H1 (cell line): ENCODE data around the gene RNF224. TPM values are rescaled to one million over a fixed set of nuclear protein-coding genes. Genes with fewer than 3 reads are reported as not detected.

Source experiments
- CTCF ChIA-PET: fragments of 300-600 bp; sonication (Branson Sonifier 250); formaldehyde crosslinking; loops from one replicate; lab custom pipeline; 2021; ENCODE audit not compliant: partially characterized antibody; lab: Charles Lee
- POLR2A ChIA-PET: fragments of 300-600 bp; sonication (Branson Sonifier 250); formaldehyde crosslinking; loops from one replicate; lab custom pipeline; 2021; ENCODE audit warnings: inconsistent platforms; ENCODE audit not compliant: partially characterized antibody; lab: Charles Lee
- DNase-seq, 2 experiments: peaks; one replicate each; pipeline versions ENCODE4 v3.0.0 to v3.0.0-alpha.2; 2010 to 2022; ENCODE audit warnings: low spot score in 2 of 2, low read depth in 1 of 2, mixed read lengths in 1 of 2
- FAIRE-seq: peaks from 2 replicates; lab custom pipeline; 2011; peaks lifted over from hg19 to GRCh38; lab: Jason Lieb, UNC
- H2AFZ ChIP-seq: 2 replicates; pipeline ENCODE4 v1.8.1; 2012; ENCODE audit warnings: low read length, inconsistent platforms
- H2AK5ac ChIP-seq: 2 replicates; pipeline ENCODE4 v1.6.1; 2013; ENCODE audit warnings: low read depth, low read length
- H2BK120ac ChIP-seq: replicated peaks from 2 replicates; pipeline ENCODE3; 2013; ENCODE audit warnings: low read depth, low read length, inconsistent platforms
- H2BK12ac ChIP-seq: 2 replicates; pipeline ENCODE4 v1.6.1; 2013; ENCODE audit warnings: low read depth, low read length
- H2BK15ac ChIP-seq: 2 replicates; pipeline ENCODE4 v1.6.1; 2013; ENCODE audit warnings: low read length
- H2BK20ac ChIP-seq: 2 replicates; pipeline ENCODE4 v1.6.1; 2013; ENCODE audit warnings: low read length
- H2BK5ac ChIP-seq: 2 replicates; pipeline ENCODE4 v1.6.1; 2013; ENCODE audit warnings: low read depth, low read length
- H3K14ac ChIP-seq: 2 replicates; pipeline ENCODE4 v1.6.1; 2013; ENCODE audit warnings: inconsistent platforms; ENCODE audit not compliant: insufficient read length
- H3K18ac ChIP-seq: 2 replicates; pipeline ENCODE4 v1.6.1; 2013; ENCODE audit warnings: low read length; ENCODE audit errors: extremely low read depth
- H3K23ac ChIP-seq: 2 replicates; pipeline ENCODE4 v1.6.1; 2013; ENCODE audit warnings: inconsistent platforms; ENCODE audit not compliant: insufficient read length
- H3K23me2 ChIP-seq: 2 replicates; pipeline ENCODE4 v1.6.1; 2013; ENCODE audit warnings: low read depth, low read length
- H3K27ac ChIP-seq: 2 replicates; pipeline ENCODE4 v1.6.1; 2011; ENCODE audit warnings: low read depth, low read length, inconsistent platforms
- H3K27me3 ChIP-seq, 4 experiments: replicated peaks in 1 of 4; 1 replicate in 1 of 4; 2 replicates in 3 of 4; pipeline versions ENCODE4 v1.6.1 to v1.8.1; 2011 to 2013; ENCODE audit warnings: low read length in 3 of 4, mild to moderate bottlenecking in 3 of 4, inconsistent platforms in 2 of 4, mixed read lengths in 2 of 4, moderate library complexity in 1 of 4; ENCODE audit not compliant: control insufficient read depth in 3 of 4, insufficient read depth in 3 of 4; ENCODE audit errors: extremely low read depth in 1 of 4
- H3K36me3 ChIP-seq, 4 experiments: 2 replicates each; pipeline versions ENCODE4 v1.6.1 to v1.8.1; 2011 to 2013; ENCODE audit warnings: mild to moderate bottlenecking in 4 of 4, low read length in 3 of 4, moderate library complexity in 2 of 4, control low read depth in 1 of 4, inconsistent platforms in 1 of 4; ENCODE audit not compliant: insufficient read depth in 4 of 4, control insufficient read depth in 2 of 4
- H3K4ac ChIP-seq: replicated peaks from 2 replicates; pipeline ENCODE3; 2013; ENCODE audit warnings: low read length, low read depth, mixed read lengths, inconsistent platforms; ENCODE audit not compliant: insufficient read length
- H3K4me1 ChIP-seq, 4 experiments: replicated peaks in 1 of 4; 1 replicate in 1 of 4; 2 replicates in 3 of 4; pipeline versions ENCODE4 v1.6.1 to v1.8.1; 2011 to 2013; ENCODE audit warnings: low read length in 3 of 4, inconsistent platforms in 2 of 4, mixed read lengths in 1 of 4; ENCODE audit not compliant: insufficient read depth in 4 of 4, control insufficient read depth in 3 of 4
- H3K4me2 ChIP-seq, 2 experiments: 2 replicates each; pipeline versions ENCODE4 v1.6.1 to v1.8.1; 2011 to 2013; ENCODE audit warnings: low read depth in 2 of 2, low read length in 2 of 2, control low read depth in 1 of 2, inconsistent platforms in 1 of 2, mild to moderate bottlenecking in 1 of 2; ENCODE audit not compliant: insufficient read depth in 1 of 2
- H3K4me3 ChIP-seq, 4 experiments: fragments of 200-600, 300-600 bp in 1 of 4; sonication (generic), shearing (Covaris generic), sonication (Bioruptor Twin) in 1 of 4; 2 replicates each; pipeline versions ENCODE4 v1.5.1 to v1.8.1; 2011 to 2016; ENCODE audit warnings: low read length in 4 of 4, low read depth in 3 of 4, control low read depth in 2 of 4, inconsistent platforms in 2 of 4, mild to moderate bottlenecking in 2 of 4, mixed read lengths in 1 of 4, moderate library complexity in 1 of 4; ENCODE audit not compliant: insufficient read depth in 2 of 4; ENCODE audit errors: extremely low read depth in 1 of 4
- H3K56ac ChIP-seq: replicated peaks from 2 replicates; pipeline ENCODE3; 2013; ENCODE audit warnings: low read depth, mild to moderate bottlenecking, mixed read lengths, low read length, inconsistent platforms; ENCODE audit not compliant: insufficient read length
- H3K79me1 ChIP-seq: 2 replicates; pipeline ENCODE4 v1.6.1; 2013; ENCODE audit warnings: low read depth, low read length, control low read depth
- H3K79me2 ChIP-seq, 2 experiments: 2 replicates each; pipeline versions ENCODE4 v1.6.1 to v1.8.1; 2012 to 2013; ENCODE audit warnings: low read length in 2 of 2, mild to moderate bottlenecking in 2 of 2, inconsistent platforms in 1 of 2; ENCODE audit not compliant: insufficient read depth in 2 of 2, control insufficient read depth in 1 of 2
- H3K9ac ChIP-seq, 4 experiments: replicated peaks in 1 of 4; 1 replicate in 1 of 4; 2 replicates in 3 of 4; pipeline versions ENCODE4 v1.6.1 to v1.8.1; 2011 to 2013; ENCODE audit warnings: low read depth in 3 of 4, low read length in 3 of 4, control low read depth in 2 of 4, mild to moderate bottlenecking in 2 of 4, moderate library complexity in 2 of 4, inconsistent platforms in 1 of 4; ENCODE audit errors: extremely low read depth in 1 of 4
- H3K9me3 ChIP-seq, 2 experiments: 2 replicates each; pipeline versions ENCODE4 v1.6.1 to v1.8.1; 2012 to 2013; ENCODE audit warnings: mild to moderate bottlenecking in 2 of 2, moderate library complexity in 2 of 2, control low read depth in 1 of 2, inconsistent platforms in 1 of 2, low read depth in 1 of 2, low read length in 1 of 2, mixed read lengths in 1 of 2; ENCODE audit not compliant: insufficient read depth in 2 of 2
- H4K20me1 ChIP-seq, 2 experiments: replicated peaks in 1 of 2; 2 replicates each; pipeline versions ENCODE3 to v1.8.1; 2011 to 2013; ENCODE audit warnings: inconsistent platforms in 2 of 2, low read length in 2 of 2, mild to moderate bottlenecking in 1 of 2; ENCODE audit not compliant: insufficient read depth in 2 of 2, control insufficient read depth in 1 of 2
- H4K5ac ChIP-seq: 2 replicates; pipeline ENCODE4 v1.6.1; 2013; ENCODE audit warnings: low read length, low read depth, mixed read lengths, inconsistent platforms; ENCODE audit not compliant: insufficient read length
- H4K8ac ChIP-seq: 2 replicates; pipeline ENCODE4 v1.8.0; 2013; ENCODE audit warnings: mild to moderate bottlenecking, moderate library complexity, low read length, inconsistent platforms; ENCODE audit not compliant: insufficient read depth; ENCODE audit errors: extremely low read depth
- H4K91ac ChIP-seq: replicated peaks from 2 replicates; pipeline ENCODE3; 2013; ENCODE audit warnings: low read length, mixed read lengths, inconsistent platforms; ENCODE audit not compliant: insufficient read length
- EGR1 ChIP-seq: IDR thresholded peaks from 2 replicates; pipeline ENCODE4 v1.6.1; 2011; ENCODE audit warnings: low read depth, low read length, borderline replicate concordance
- WGBS, 2 experiments: shearing (Covaris generic) in 1 of 2; methylation state at CpG; one replicate each; pipeline versions ENCODE4 v1.1.6 to v1.1.7; 2013 to 2015; ENCODE audit warnings: low lambda C conversion rate in 2 of 2, mixed read lengths in 2 of 2, inconsistent platforms in 1 of 2, low coverage in 1 of 2, missing lambda C conversion rate in 1 of 2; ENCODE audit not compliant: insufficient replicate concordance in 2 of 2, insufficient coverage in 1 of 2, insufficient read length in 1 of 2; ENCODE audit errors: extremely low coverage in 1 of 2, missing lambda C conversion rate in 1 of 2; 5-methylcytosine and 5-hydroxymethylcytosine counted together
- polyA plus RNA-seq, 7 experiments: library from polyadenylated mRNA; depleted of rRNA in 3 of 7; stranded (reverse) in 5 of 7; unstranded in 2 of 7; fragments of >200 nt in 5 of 7; fragments of 200-250 nt in 2 of 7; gene quantifications; 1 replicate in 5 of 7; 2 replicates in 1 of 7; 4 replicates in 1 of 7; pipeline versions ENCODE4 v1.2.1 to v1.2.3, GENCODE V29; 2011 to 2013; ENCODE audit warnings: missing spikeins in 2 of 7, mixed read lengths in 2 of 7
- total RNA-seq: library from RNA; stranded (reverse); fragmentation: NEBNext Ultra II Directional; extraction: Animal tissue kit (Norgen Biotek cat#: 25700); gene quantifications from 2 replicates; pipeline ENCODE4 v1.2.1, GENCODE V29; 2021

RNF224 gene
- total and polyA plus RNA-seq, 2 of the 8 experiments (the other 6 are each of a cell fraction or from before 2014, with no cell fraction given): 0.24 TPM; not detected in 1

DNA sequence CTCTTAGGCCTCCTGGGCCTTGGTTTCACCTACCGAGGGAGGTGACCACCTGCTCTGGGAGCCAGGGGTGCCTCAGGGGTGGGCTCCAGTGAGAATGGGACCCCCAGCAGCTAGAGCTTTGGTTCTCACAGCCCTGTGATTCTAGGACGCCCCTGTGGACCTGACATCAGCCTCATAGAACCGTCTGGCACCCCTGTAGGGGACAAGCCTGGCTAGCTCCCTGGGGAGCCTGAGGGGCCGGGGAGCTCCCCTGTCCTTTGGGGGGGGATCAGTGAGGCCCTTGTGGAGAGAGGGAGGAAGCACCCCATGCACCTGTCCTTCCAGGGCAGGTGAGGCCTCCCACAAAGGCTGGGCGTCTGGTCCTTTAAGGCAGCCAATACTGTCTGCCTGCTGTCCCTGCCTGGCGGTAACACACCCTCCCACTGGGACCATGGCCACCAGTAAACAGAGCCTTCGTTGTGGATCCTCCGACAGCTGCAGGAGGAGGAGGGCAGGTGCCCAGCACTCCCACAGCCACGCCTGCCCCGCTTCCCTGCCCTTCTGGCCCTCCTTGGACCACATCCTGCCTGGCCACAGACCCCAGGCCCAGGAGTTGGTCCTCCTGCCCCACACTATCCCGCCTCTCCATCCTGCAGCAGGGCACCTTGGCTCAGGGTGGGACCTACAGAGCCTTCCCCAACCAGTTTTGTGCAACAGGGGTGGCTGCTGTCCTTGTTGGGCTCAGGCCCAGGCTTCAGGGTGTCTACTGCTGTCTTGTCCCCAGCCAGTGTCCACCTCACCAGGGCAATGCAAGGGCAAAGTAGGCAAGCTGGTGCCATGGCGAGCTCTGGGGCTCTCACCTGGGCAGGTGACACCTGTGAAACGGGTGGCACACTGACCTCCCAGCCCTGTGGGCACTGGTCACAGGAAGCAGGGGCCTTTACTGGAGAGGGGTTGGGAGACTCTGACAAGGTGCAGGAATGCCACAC is 10.7 kb downstream of the RNF224 start:
- no peak for TF ChIP-seq EGR1
- TF ChIP-seq, all 59 proteins: peak for 0
- Histone ChIP-seq H3K36me3 (peaks cover 4 to 13% (median 9%) of the 10 kb centered on the region in 4 experiments; a peak in 7 of 8 replicates), H3K27ac (no peak overlapping the region), H2AFZ (no peak overlapping the region), H3K18ac (no peak overlapping the region), H3K23ac (no peak overlapping the region), H4K5ac (no peak overlapping the region), H2BK12ac (no peak overlapping the region), H3K4ac (no peak overlapping the region), H3K4me2 (no peak overlapping the region), H3K14ac (no peak overlapping the region), H4K20me1 (peaks cover 15 to 18% of the 10 kb centered on the region in 2 experiments), H3K27me3 (no peaks in the 10 kb centered on the region), H2BK5ac (no peak overlapping the region), H4K8ac (no peak overlapping the region), H3K79me1 (peaks cover 5% of the 10 kb centered on the region; the same call in 1 of the 2 replicates), H4K91ac (peak overlapping the region; percentile 30), H3K23me2 (peaks cover 5% of the 10 kb centered on the region; the same call in 1 of the 2 replicates), H3K79me2 (peaks cover 0 to 20% of the 10 kb centered on the region in 2 experiments; a peak in 2 of 4 replicates), H3K4me1 (peaks cover 0 to 14% (median 11%) of the 10 kb centered on the region in 4 experiments; a peak in 6 of 7 replicates), H2AK5ac (no peak overlapping the region), H2BK15ac (no peak overlapping the region; the same call in 1 of the 2 replicates), H2BK120ac (no peak overlapping the region), H3K56ac (no peak overlapping the region), H3K9me3 (no peaks in the 10 kb centered on the region), H3K4me3 (no peak overlapping the region), H3K9ac (no peak overlapping the region), H2BK20ac (no peak overlapping the region)
- ChIA-PET CTCF (interaction anchor here (0.8 to 20.2 kb wide), 26 partner anchors 8 to 209 kb away, joined by 3 to 204 read pairs (median 6); partner anchors contain the start of genes ANAPC2, CYSRT1, LRRC26 and RNF208), POLR2A (interaction anchor here (1.2 to 69.9 kb wide), 4 partner anchors 3 to 50 kb away, joined by 3 to 1462 read pairs (median 733); partner anchors contain the start of genes CYSRT1, NDOR1, NELFB and RNF208)
- FAIRE-seq (no peak), DNase-seq (no peak)
- WGBS, 2 experiments: 84% methylated on average over 13 of the region's 13 CpGs; no CpG with 5 or more reads in 1 of the 2 experiments
